ENCODE measurements around the gene APOBEC3A.
"Not testable (repeated sequence)": the region's sequence is repeated elsewhere in the genome, so short reads cannot be mapped to it uniquely, and the experiment has no call there.

APOBEC3A gene

GRCh38 chr22:38943201-38943600, 14.2 kb upstream of the APOBEC3A start:
- no peak for DNase-seq (ENCODE audit: low spot score)

GRCh38 chr22:38943882-38944281, 13.5 kb upstream of the APOBEC3A start:
- DNase-seq (ENCODE audit: low spot score) = no peak

GRCh38 chr22:38944653-38945052, 12.8 kb upstream of the APOBEC3A start:
- DNase-seq (ENCODE audit: low spot score) = no peak

GRCh38 chr22:38945706-38946338, 11.6 kb upstream of the APOBEC3A start:
- DNase-seq (ENCODE audit: low spot score) = not testable (repeated sequence)

GRCh38 chr22:38946771-38947170, 10.6 kb upstream of the APOBEC3A start:
- no peak for DNase-seq (ENCODE audit: low spot score)

- no peak for DNase-seq (ENCODE audit: low spot score)
These were observed 9.9 kb upstream of the APOBEC3A start for GRCh38 chr22:38947321-38948140.

GRCh38 chr22:38948181-38948940, 9.0 kb upstream of the APOBEC3A start:
- no peak for DNase-seq (ENCODE audit: low spot score)

- DNase-seq (ENCODE audit: low spot score) = no peak
These were observed 7.5 kb upstream of the APOBEC3A start for GRCh38 chr22:38949889-38950405.

GRCh38 chr22:38950527-38951295, 6.7 kb upstream of the APOBEC3A start:
- DNase-seq (ENCODE audit: low spot score) = no peak

GRCh38 chr22:38951734-38952133, 5.7 kb upstream of the APOBEC3A start:
- no peak for DNase-seq (ENCODE audit: low spot score)

GRCh38 chr22:38952281-38952993, 5.0 kb upstream of the APOBEC3A start:
- no peak for DNase-seq (ENCODE audit: low spot score)

GRCh38 chr22:38953091-38953490, 4.3 kb upstream of the APOBEC3A start:
- DNase-seq (ENCODE audit: low spot score) = no peak

- DNase-seq (ENCODE audit: low spot score) = peak; percentile 54
These were observed 3.6 kb upstream of the APOBEC3A start for GRCh38 chr22:38953577-38954413.

- no peak for DNase-seq (ENCODE audit: low spot score)
These were observed 2.9 kb upstream of the APOBEC3A start for GRCh38 chr22:38954414-38955043.

GRCh38 chr22:38955250-38955905, 2.0 kb upstream of the APOBEC3A start:
- no peak for DNase-seq (ENCODE audit: low spot score)

- no peak for DNase-seq (ENCODE audit: low spot score)
These were observed 1.5 kb upstream of the APOBEC3A start for GRCh38 chr22:38955926-38956325.

- no peak for DNase-seq (ENCODE audit: low spot score)
These were observed 858 bp upstream of the APOBEC3A start for GRCh38 chr22:38956551-38956950.

- DNase-seq (ENCODE audit: low spot score) = no peak
These were observed 620 bp downstream of the APOBEC3A start for GRCh38 chr22:38957808-38958650.
